ENCODE data around the gene LRRC4C. TPM values are rescaled to one million over a fixed set of nuclear protein-coding genes. Genes with fewer than 3 reads are reported as not detected.

The LRRC4C gene
- total RNA-seq, 1 donor from 2014 or later: not detected

GRCh38 chr11:40323241-40323640 is 1136.2 kb downstream of the LRRC4C start:
- Mint-ChIP-seq H3K27me3 (ENCODE audit: insufficient read depth) (no peaks in the 10 kb centered on the region), H3K27ac (no peak overlapping the region), H3K4me3 (no peak overlapping the region), H3K9me3 (peaks cover 3% of the 10 kb centered on the region), H3K36me3 (ENCODE audit: low read depth) (no peaks in the 10 kb centered on the region), H3K4me1 (ENCODE audit: low read depth) (no peaks in the 10 kb centered on the region)
- intact Hi-C loops (cut with micrococcal nuclease): no loop called here
- DNase-seq (ENCODE audit: low spot score): no peak

GRCh38 chr11:40321537-40321936 is 1137.9 kb downstream of the LRRC4C start:
- Mint-ChIP-seq H3K27me3 (ENCODE audit: insufficient read depth) (no peaks in the 10 kb centered on the region), H3K4me1 (ENCODE audit: low read depth) (no peaks in the 10 kb centered on the region), H3K36me3 (ENCODE audit: low read depth) (no peaks in the 10 kb centered on the region), H3K27ac (no peak overlapping the region), H3K4me3 (no peak overlapping the region), H3K9me3 (peaks cover under 1% of the 10 kb centered on the region)
- intact Hi-C loops (cut with micrococcal nuclease): no loop called here
- DNase-seq (ENCODE audit: low spot score): no peak

- no peaks in the 10 kb centered on the region for H3K27me3 Mint-ChIP-seq (ENCODE audit: insufficient read depth)
- H3K36me3 Mint-ChIP-seq (ENCODE audit: low read depth): no peaks in the 10 kb centered on the region
- no peak overlapping the region for H3K27ac Mint-ChIP-seq
- no peaks in the 10 kb centered on the region for H3K4me1 Mint-ChIP-seq (ENCODE audit: low read depth)
- DNase-seq (ENCODE audit: low spot score): no peak
- no peak overlapping the region for H3K4me3 Mint-ChIP-seq
- no peaks in the 10 kb centered on the region for H3K9me3 Mint-ChIP-seq
- intact Hi-C loops (cut with micrococcal nuclease): no loop called here
These were observed 1143.3 kb downstream of the LRRC4C start for GRCh38 chr11:40316171-40316570.

GRCh38 chr11:40315122-40315521 is 1144.3 kb downstream of the LRRC4C start:
- no peak for DNase-seq (ENCODE audit: low spot score)
- intact Hi-C loops (cut with micrococcal nuclease): no loop called here

GRCh38 chr11:40314327-40314726 is 1145.1 kb downstream of the LRRC4C start:
- H3K27ac Mint-ChIP-seq: no peak overlapping the region
- H3K27me3 Mint-ChIP-seq (ENCODE audit: insufficient read depth): no peaks in the 10 kb centered on the region
- no peaks in the 10 kb centered on the region for H3K9me3 Mint-ChIP-seq
- DNase-seq (ENCODE audit: low spot score): no peak
- H3K36me3 Mint-ChIP-seq (ENCODE audit: low read depth): no peaks in the 10 kb centered on the region
- H3K4me1 Mint-ChIP-seq (ENCODE audit: low read depth): no peaks in the 10 kb centered on the region
- no peak overlapping the region for H3K4me3 Mint-ChIP-seq
- intact Hi-C loops (cut with micrococcal nuclease): no loop called here

More at GRCh38 chr11:40315122-40315521, 1144.3 kb downstream of the LRRC4C start:
- no peaks in the 10 kb centered on the region for H3K4me1 Mint-ChIP-seq (ENCODE audit: low read depth)
- H3K9me3 Mint-ChIP-seq: no peaks in the 10 kb centered on the region
- H3K4me3 Mint-ChIP-seq: no peak overlapping the region
- H3K36me3 Mint-ChIP-seq (ENCODE audit: low read depth): no peaks in the 10 kb centered on the region
- no peak overlapping the region for H3K27ac Mint-ChIP-seq
- no peaks in the 10 kb centered on the region for H3K27me3 Mint-ChIP-seq (ENCODE audit: insufficient read depth)

GRCh38 chr11:40306938-40307548 is 1152.4 kb downstream of the LRRC4C start:
- Mint-ChIP-seq H3K27me3 (ENCODE audit: insufficient read depth) (no peaks in the 10 kb centered on the region), H3K9me3 (no peaks in the 10 kb centered on the region), H3K27ac (no peak overlapping the region), H3K4me1 (ENCODE audit: low read depth) (no peaks in the 10 kb centered on the region), H3K36me3 (ENCODE audit: low read depth) (no peaks in the 10 kb centered on the region), H3K4me3 (no peak overlapping the region)
- DNase-seq (ENCODE audit: low spot score): no peak
- intact Hi-C loops (cut with micrococcal nuclease): no loop called here

GRCh38 chr11:40302669-40303068 is 1156.8 kb downstream of the LRRC4C start:
- no peak for DNase-seq (ENCODE audit: low spot score)
- no peak overlapping the region for H3K4me3 Mint-ChIP-seq
- H3K27ac Mint-ChIP-seq: no peak overlapping the region
- intact Hi-C loops (cut with micrococcal nuclease): no loop called here
- H3K9me3 Mint-ChIP-seq: no peaks in the 10 kb centered on the region
- H3K27me3 Mint-ChIP-seq (ENCODE audit: insufficient read depth): no peaks in the 10 kb centered on the region
- H3K36me3 Mint-ChIP-seq (ENCODE audit: low read depth): no peaks in the 10 kb centered on the region
- H3K4me1 Mint-ChIP-seq (ENCODE audit: low read depth): no peaks in the 10 kb centered on the region

- H3K27ac Mint-ChIP-seq: no peak overlapping the region
- peaks cover 10% of the 10 kb centered on the region for H3K27me3 Mint-ChIP-seq (ENCODE audit: insufficient read depth)
- no peaks in the 10 kb centered on the region for H3K4me1 Mint-ChIP-seq (ENCODE audit: low read depth)
- intact Hi-C loops (cut with micrococcal nuclease): no loop called here
- H3K4me3 Mint-ChIP-seq: no peak overlapping the region
- DNase-seq (ENCODE audit: low spot score): no peak
- no peaks in the 10 kb centered on the region for H3K9me3 Mint-ChIP-seq
- H3K36me3 Mint-ChIP-seq (ENCODE audit: low read depth): no peaks in the 10 kb centered on the region
These were observed 1164.0 kb downstream of the LRRC4C start for GRCh38 chr11:40295466-40295865.

- no peak overlapping the region for H3K4me3 Mint-ChIP-seq
- no peaks in the 10 kb centered on the region for H3K9me3 Mint-ChIP-seq
- peaks cover 10% of the 10 kb centered on the region for H3K27me3 Mint-ChIP-seq (ENCODE audit: insufficient read depth)
- no peak overlapping the region for H3K27ac Mint-ChIP-seq
- intact Hi-C loops (cut with micrococcal nuclease): loop anchor here (5.0 kb wide), 1 partner anchor 922 kb away; no protein-coding TSS in a partner anchor
- DNase-seq (ENCODE audit: low spot score): no peak
- H3K4me1 Mint-ChIP-seq (ENCODE audit: low read depth): no peaks in the 10 kb centered on the region
- no peaks in the 10 kb centered on the region for H3K36me3 Mint-ChIP-seq (ENCODE audit: low read depth)
These were observed 1164.7 kb downstream of the LRRC4C start for GRCh38 chr11:40294741-40295140.

- DNase-seq (ENCODE audit: low spot score): no peak
- intact Hi-C loops (cut with micrococcal nuclease): loop anchor here (5.0 kb wide), 1 partner anchor 922 kb away; no protein-coding TSS in a partner anchor
- Mint-ChIP-seq H3K27me3 (ENCODE audit: insufficient read depth) (peaks cover 10% of the 10 kb centered on the region), H3K4me1 (ENCODE audit: low read depth) (no peaks in the 10 kb centered on the region), H3K36me3 (ENCODE audit: low read depth) (no peaks in the 10 kb centered on the region), H3K9me3 (no peaks in the 10 kb centered on the region), H3K4me3 (no peak overlapping the region), H3K27ac (no peak overlapping the region)
These were observed 1165.1 kb downstream of the LRRC4C start for GRCh38 chr11:40294349-40294735.

GRCh38 chr11:40293655-40294348 is 1165.7 kb downstream of the LRRC4C start:
- Mint-ChIP-seq H3K4me3 (peak overlapping the region; percentile 53), H3K9me3 (no peaks in the 10 kb centered on the region), H3K27me3 (ENCODE audit: insufficient read depth) (peaks cover 10% of the 10 kb centered on the region), H3K36me3 (ENCODE audit: low read depth) (no peaks in the 10 kb centered on the region), H3K27ac (no peak overlapping the region), H3K4me1 (ENCODE audit: low read depth) (no peaks in the 10 kb centered on the region)
- intact Hi-C loops (cut with micrococcal nuclease): loop anchor here (5.0 kb wide), 1 partner anchor 922 kb away; no protein-coding TSS in a partner anchor
- peak; percentile 7 for DNase-seq (ENCODE audit: low spot score)

- DNase-seq (ENCODE audit: low spot score): no peak
- no peaks in the 10 kb centered on the region for H3K36me3 Mint-ChIP-seq (ENCODE audit: low read depth)
- intact Hi-C loops (cut with micrococcal nuclease): loop anchor here (5.0 kb wide), 1 partner anchor 921 kb away; no protein-coding TSS in a partner anchor
- H3K4me3 Mint-ChIP-seq: no peak overlapping the region
- no peaks in the 10 kb centered on the region for H3K4me1 Mint-ChIP-seq (ENCODE audit: low read depth)
- H3K27ac Mint-ChIP-seq: no peak overlapping the region
- H3K27me3 Mint-ChIP-seq (ENCODE audit: insufficient read depth): peaks cover 10% of the 10 kb centered on the region
- no peaks in the 10 kb centered on the region for H3K9me3 Mint-ChIP-seq
These were observed 1166.5 kb downstream of the LRRC4C start for GRCh38 chr11:40292721-40293508.

GRCh38 chr11:40291741-40292140 is 1167.7 kb downstream of the LRRC4C start:
- H3K27ac Mint-ChIP-seq: no peak overlapping the region
- H3K4me1 Mint-ChIP-seq (ENCODE audit: low read depth): no peaks in the 10 kb centered on the region
- H3K4me3 Mint-ChIP-seq: no peak overlapping the region
- H3K9me3 Mint-ChIP-seq: no peaks in the 10 kb centered on the region
- intact Hi-C loops (cut with micrococcal nuclease): loop anchor here (5.0 kb wide), 1 partner anchor 919 kb away; no protein-coding TSS in a partner anchor
- H3K27me3 Mint-ChIP-seq (ENCODE audit: insufficient read depth): peaks cover 10% of the 10 kb centered on the region
- no peak for DNase-seq (ENCODE audit: low spot score)
- no peaks in the 10 kb centered on the region for H3K36me3 Mint-ChIP-seq (ENCODE audit: low read depth)
